Tibial artery (tissue), 4 donors: ENCODE data around the gene CDC20.
A peak's percentile ranks its signal among the peaks of the same experiment; 100 is the strongest.

ENCODE experiments used
- DNase-seq, 2 donors: peaks; one replicate each; pipeline ENCODE4 v3.0.0-alpha.2; 2019
- H3K27ac ChIP-seq, 2 donors: fragments of 200-600 bp; sonication (generic) in 1 of 2; 1 replicate in 1 of 2; 2 replicates in 1 of 2; pipeline ENCODE4 v1.5.1; 2018 to 2019; ENCODE audit warnings: mild to moderate bottlenecking in 1 of 2
- H3K27me3 ChIP-seq, 2 donors: fragments of 200-600 bp; sonication (generic) in 1 of 2; one replicate each; pipeline versions ENCODE4 v1.5.1 to v1.6.0; 2016 to 2019
- H3K36me3 ChIP-seq, 3 donors: fragments of 200-600 bp; sonication (generic) in 2 of 3; one replicate each; pipeline ENCODE4 v1.5.1; 2016 to 2019; ENCODE audit warnings: mild to moderate bottlenecking in 2 of 3
- H3K4me1 ChIP-seq, 4 donors: fragments of 200-600 bp; sonication (generic) in 2 of 4; 1 replicate in 3 of 4; 2 replicates in 1 of 4; pipeline ENCODE4 v1.5.1; 2016 to 2019
- H3K4me3 ChIP-seq, 2 donors: fragments of 200-600 bp; sonication (generic) in 1 of 2; 1 replicate in 1 of 2; 2 replicates in 1 of 2; pipeline ENCODE4 v1.5.1; 2018 to 2019; ENCODE audit warnings: mild to moderate bottlenecking in 2 of 2
- H3K9me3 ChIP-seq, 3 donors: fragments of 200-600 bp; sonication (generic) in 1 of 3; one replicate each; pipeline ENCODE4 v1.5.1; 2016 to 2019
- intact Hi-C: fragments of 100-400 bp; cut with DNase I; formaldehyde crosslinking; loops from one replicate; pipeline ENCODE4 v1.15.0; 2023; ENCODE audit warnings: low total_unique reads
- TF ChIP-seq, protein P1 (sequence below), 2 experiments: fragments of 200-600 bp in 1 of 2; fragments of 450-650 bp in 1 of 2; IDR thresholded peaks; one replicate each; pipeline ENCODE4 v1.5.1; 2017 to 2019; ENCODE audit warnings: antibody characterized with exemption in 2 of 2, mild to moderate bottlenecking in 1 of 2, moderate library complexity in 1 of 2

The CDC20 gene

DNA sequence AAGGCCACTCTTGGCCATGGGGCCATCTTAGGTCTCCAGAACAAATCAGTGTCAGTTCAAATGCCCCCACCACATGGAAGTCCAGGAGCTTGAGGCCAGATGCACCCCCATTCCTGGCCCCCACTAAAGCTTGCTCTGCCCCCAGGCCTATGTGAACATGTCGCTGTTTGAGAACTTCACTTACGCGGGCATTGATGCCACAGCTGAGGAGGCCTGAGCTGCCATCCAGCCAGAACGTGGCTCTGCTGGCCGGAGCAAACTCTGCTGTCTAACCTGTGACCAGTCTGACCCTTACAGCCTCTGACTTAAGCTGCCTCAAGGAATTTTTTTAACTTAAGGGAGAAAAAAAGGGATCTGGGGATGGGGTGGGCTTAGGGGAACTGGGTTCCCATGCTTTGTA, 36.3 kb upstream of the CDC20 start:
- H3K36me3 ChIP-seq: peaks cover 0 to 8% (median 0%) of the 10 kb centered on the region in 3 donors
- intact Hi-C loops: no loop called here
- no peak overlapping the region for H3K27ac ChIP-seq
- H3K27me3 ChIP-seq: no peaks in the 10 kb centered on the region
- peak in 1 of 2 donors; percentile 21 for DNase-seq
- no peak overlapping the region for H3K4me3 ChIP-seq
- TF ChIP-seq, protein P1, sequence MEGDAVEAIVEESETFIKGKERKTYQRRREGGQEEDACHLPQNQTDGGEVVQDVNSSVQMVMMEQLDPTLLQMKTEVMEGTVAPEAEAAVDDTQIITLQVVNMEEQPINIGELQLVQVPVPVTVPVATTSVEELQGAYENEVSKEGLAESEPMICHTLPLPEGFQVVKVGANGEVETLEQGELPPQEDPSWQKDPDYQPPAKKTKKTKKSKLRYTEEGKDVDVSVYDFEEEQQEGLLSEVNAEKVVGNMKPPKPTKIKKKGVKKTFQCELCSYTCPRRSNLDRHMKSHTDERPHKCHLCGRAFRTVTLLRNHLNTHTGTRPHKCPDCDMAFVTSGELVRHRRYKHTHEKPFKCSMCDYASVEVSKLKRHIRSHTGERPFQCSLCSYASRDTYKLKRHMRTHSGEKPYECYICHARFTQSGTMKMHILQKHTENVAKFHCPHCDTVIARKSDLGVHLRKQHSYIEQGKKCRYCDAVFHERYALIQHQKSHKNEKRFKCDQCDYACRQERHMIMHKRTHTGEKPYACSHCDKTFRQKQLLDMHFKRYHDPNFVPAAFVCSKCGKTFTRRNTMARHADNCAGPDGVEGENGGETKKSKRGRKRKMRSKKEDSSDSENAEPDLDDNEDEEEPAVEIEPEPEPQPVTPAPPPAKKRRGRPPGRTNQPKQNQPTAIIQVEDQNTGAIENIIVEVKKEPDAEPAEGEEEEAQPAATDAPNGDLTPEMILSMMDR (IDR thresholded peaks at IDR 0.05): no peak
- peaks cover 0 to 8% (median 0%) of the 10 kb centered on the region in 3 donors for H3K9me3 ChIP-seq
- H3K4me1 ChIP-seq: no peaks in the 10 kb centered on the region

DNA sequence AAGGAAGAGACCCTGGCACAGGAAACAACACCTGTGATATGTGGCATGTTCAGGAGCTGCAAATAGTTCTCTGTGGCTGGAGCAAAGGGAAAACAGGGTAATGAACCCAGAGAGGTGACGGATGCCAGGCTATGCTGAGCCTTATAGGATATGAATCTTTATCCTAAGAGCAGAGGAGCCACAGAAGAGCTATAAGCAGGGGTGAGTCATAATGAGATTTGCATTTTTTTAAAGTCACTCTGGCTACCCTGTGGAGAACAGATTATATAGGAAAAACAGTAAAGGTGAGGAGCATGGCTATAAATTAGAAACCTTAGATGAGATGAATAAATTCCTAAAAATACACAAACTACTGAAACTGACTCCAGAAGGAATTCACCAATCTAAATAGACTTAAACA, 34.0 kb upstream of the CDC20 start:
- Histone ChIP-seq H3K27ac (no peak overlapping the region), H3K4me3 (no peak overlapping the region), H3K9me3 (peaks cover 0 to 13% (median 4%) of the 10 kb centered on the region in 3 donors), H3K27me3 (no peaks in the 10 kb centered on the region), H3K36me3 (peaks cover 0 to 8% (median 0%) of the 10 kb centered on the region in 3 donors), H3K4me1 (peaks cover 0 to 3% (median under 1%) of the 10 kb centered on the region in 4 donors)
- TF ChIP-seq, protein P1 (IDR thresholded peaks at IDR 0.05): no peak
- DNase-seq: no peak
- intact Hi-C loops: no loop called here

DNA sequence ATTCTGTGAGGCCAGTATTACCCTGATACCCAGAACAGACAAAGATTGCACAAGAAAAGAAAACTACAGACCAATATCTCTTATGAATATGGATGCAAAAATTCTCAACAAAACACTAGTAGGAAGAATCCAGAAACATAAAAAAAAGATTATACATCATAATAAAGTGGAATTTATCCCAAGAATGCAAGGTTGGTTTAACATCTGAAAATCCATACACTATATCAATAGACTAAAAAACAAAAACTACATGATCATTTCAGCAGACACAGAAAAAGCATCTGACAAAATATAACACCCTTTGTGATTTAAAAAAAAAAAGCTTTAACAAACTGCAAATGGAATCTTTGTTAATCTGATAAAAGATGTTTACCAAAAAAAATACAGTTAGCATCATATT, 33.4 kb upstream of the CDC20 start:
- TF ChIP-seq, protein P1 (IDR thresholded peaks at IDR 0.05): no peak
- intact Hi-C loops: no loop called here
- Histone ChIP-seq H3K27me3 (no peaks in the 10 kb centered on the region), H3K9me3 (peaks cover 0 to 13% (median 4%) of the 10 kb centered on the region in 3 donors), H3K27ac (no peak overlapping the region), H3K4me1 (peaks cover 0 to 9% (median 4%) of the 10 kb centered on the region in 4 donors), H3K36me3 (peaks cover 0 to 8% (median 0%) of the 10 kb centered on the region in 3 donors), H3K4me3 (no peak overlapping the region)
- no peak for DNase-seq

DNA sequence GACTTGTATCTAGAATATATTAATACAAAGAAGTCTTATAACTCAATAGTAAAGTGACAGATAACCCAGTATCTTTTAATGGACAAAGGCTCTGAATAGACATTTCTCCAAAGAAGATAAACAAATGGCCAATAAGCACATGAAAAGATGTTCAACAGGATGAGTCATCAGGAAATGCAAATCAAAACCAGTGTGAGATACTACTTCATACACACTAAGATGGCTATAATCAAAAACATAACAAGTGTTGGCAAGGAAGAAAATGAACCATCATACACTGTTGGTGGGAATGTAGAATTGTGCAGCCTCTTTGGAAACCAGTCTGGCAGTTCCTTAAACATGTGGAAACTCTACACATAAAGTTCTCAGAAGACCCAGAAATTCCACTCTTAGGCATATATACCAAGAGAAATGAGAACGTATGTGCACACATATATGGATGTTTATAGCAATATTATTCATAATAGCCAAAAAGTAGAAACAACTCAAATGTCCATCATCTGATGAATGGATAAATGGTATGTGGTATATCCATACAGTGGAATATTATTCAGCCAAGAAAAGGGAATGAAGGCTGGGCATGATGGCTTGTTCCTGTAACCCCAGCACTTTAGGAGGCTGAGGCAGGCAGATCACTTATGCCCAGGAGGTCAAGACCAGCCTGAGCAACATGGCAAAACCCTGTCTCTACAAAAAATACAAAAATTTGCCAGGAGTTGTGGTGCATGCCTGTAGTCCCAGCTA, 31.1 kb upstream of the CDC20 start:
- TF ChIP-seq, protein P1 (IDR thresholded peaks at IDR 0.05): no peak
- DNase-seq: no peak
- Histone ChIP-seq H3K9me3 (peaks cover 0 to 13% (median 4%) of the 10 kb centered on the region in 3 donors), H3K27ac (no peak overlapping the region), H3K27me3 (no peaks in the 10 kb centered on the region), H3K4me3 (no peak overlapping the region), H3K4me1 (peaks cover 0 to 11% (median 5%) of the 10 kb centered on the region in 4 donors), H3K36me3 (peaks cover 0 to 8% (median 0%) of the 10 kb centered on the region in 3 donors)
- intact Hi-C loops: no loop called here

DNA sequence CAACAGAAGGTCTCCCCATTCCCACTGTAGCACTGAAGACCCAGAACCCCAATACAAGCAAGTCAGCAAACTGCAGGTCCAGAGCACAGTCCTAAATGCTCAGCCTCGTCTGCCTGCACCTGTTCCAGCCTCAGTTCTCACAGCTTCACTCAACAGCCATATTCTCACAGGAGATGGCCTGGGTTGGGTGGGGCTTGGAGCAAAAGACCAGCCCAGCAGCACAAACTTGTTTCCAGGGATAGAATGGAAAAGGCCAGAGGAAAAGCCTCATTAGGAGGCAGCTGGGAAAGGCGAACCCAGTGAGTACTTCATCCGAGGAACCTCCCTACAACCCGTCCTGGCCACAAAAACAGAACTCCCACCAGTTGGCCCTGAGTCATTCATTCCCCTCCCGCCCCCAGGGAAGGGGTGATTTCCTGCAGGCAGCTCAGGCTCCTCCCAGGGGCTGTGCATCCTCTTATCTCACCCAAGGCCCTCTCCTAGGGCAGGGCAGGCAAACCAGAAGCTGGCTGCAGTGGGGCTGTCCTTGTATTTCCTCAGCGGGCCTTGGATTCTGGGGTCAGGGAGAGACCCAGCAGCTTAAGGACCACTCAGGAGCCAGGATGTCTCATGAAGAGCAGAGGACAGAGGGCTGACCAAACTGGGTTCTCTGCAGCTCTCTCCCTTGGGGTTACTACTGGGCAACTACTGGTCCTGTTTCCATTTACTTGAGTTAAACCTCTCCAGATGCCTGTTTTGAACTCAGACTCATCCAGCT, 28.6 kb upstream of the CDC20 start:
- Histone ChIP-seq H3K36me3 (no peaks in the 10 kb centered on the region), H3K27me3 (no peaks in the 10 kb centered on the region), H3K4me3 (no peak overlapping the region), H3K9me3 (peaks cover 0 to 8% (median 4%) of the 10 kb centered on the region in 3 donors), H3K4me1 (peaks cover 0 to 11% (median 5%) of the 10 kb centered on the region in 4 donors), H3K27ac (no peak overlapping the region)
- TF ChIP-seq, protein P1 (IDR thresholded peaks at IDR 0.05): no peak
- intact Hi-C loops: no loop called here
- DNase-seq: peak; percentile 38 to 69
